Measurements from ENCODE around the gene ARSJ.
"Not testable (repeated sequence)": the region's sequence is repeated elsewhere in the genome, so short reads cannot be mapped to it uniquely, and the experiment has no call there.

ARSJ gene

GRCh38 chr4:113979148-113979904, at the start of gene ARSJ:
TSS of gene ARSJ (minus strand) at chr4:113979647. CDS start at chr4:113978834, 813 bp downstream.
- peak; percentile 29 to 32 (median 32) for DNase-seq

GRCh38 chr4:114028071-114028470, 48.6 kb upstream of the ARSJ start:
- no peak for DNase-seq

- no peak for DNase-seq
Measured at GRCh38 chr4:114027596-114027995, 48.1 kb upstream of the ARSJ start.

GRCh38 chr4:114026447-114026846, 47.0 kb upstream of the ARSJ start:
- no peak for DNase-seq

GRCh38 chr4:114025176-114025777, 45.8 kb upstream of the ARSJ start:
- DNase-seq: no peak

GRCh38 chr4:114021451-114021850, 42.0 kb upstream of the ARSJ start:
- no peak for DNase-seq

GRCh38 chr4:114019969-114020358, 40.5 kb upstream of the ARSJ start:
- DNase-seq: no peak

GRCh38 chr4:114019276-114019968, 40.0 kb upstream of the ARSJ start:
- no peak for DNase-seq

GRCh38 chr4:114017120-114017917, 37.9 kb upstream of the ARSJ start:
- no peak for DNase-seq

GRCh38 chr4:114015444-114015899, 36.0 kb upstream of the ARSJ start:
- no peak for DNase-seq

- DNase-seq: not testable (repeated sequence)
Measured at GRCh38 chr4:114013201-114013600, 33.8 kb upstream of the ARSJ start.

- DNase-seq: no peak
Measured at GRCh38 chr4:114012749-114013148, 33.3 kb upstream of the ARSJ start.

GRCh38 chr4:114005569-114006442, 26.4 kb upstream of the ARSJ start:
- no peak for DNase-seq

GRCh38 chr4:114004483-114005226, 25.2 kb upstream of the ARSJ start:
- not testable (repeated sequence) for DNase-seq

- DNase-seq: no peak
Measured at GRCh38 chr4:113998531-113998930, 19.1 kb upstream of the ARSJ start.

- DNase-seq: no peak
Measured at GRCh38 chr4:113998079-113998478, 18.6 kb upstream of the ARSJ start.

GRCh38 chr4:113997206-113997605, 17.8 kb upstream of the ARSJ start:
- no peak for DNase-seq

- no peak for DNase-seq
Measured at GRCh38 chr4:113996599-113997177, 17.2 kb upstream of the ARSJ start.

GRCh38 chr4:113993887-113994286, 14.4 kb upstream of the ARSJ start:
- DNase-seq: no peak

- no peak for DNase-seq
Measured at GRCh38 chr4:113990886-113991285, 11.4 kb upstream of the ARSJ start.
